Esophagus mucosa (tissue), 1 donor: Measurements from ENCODE around the gene VEGFD. TPM values are rescaled to one million over a fixed set of nuclear protein-coding genes. Genes with fewer than 3 reads are reported as not detected.

Experiments used
- ATAC-seq: fragments of 200-7000 bp; cut with Tn5 transposase; one replicate; pipeline ENCODE4 v1.9.1; 2020
- total RNA-seq: library from RNA; stranded (reverse); gene quantifications from one replicate; pipeline ENCODE4 v1.2.4, GENCODE V29; 2023
- donor health status: DM: yes; HTN: yes; CAD: no.

VEGFD gene
- total RNA-seq, 1 donor from 2014 or later: 0.20 TPM

- ATAC-seq: no peak
Measured at GRCh38 chrX:15299941-15300851, 84.0 kb downstream of the VEGFD start.

- ATAC-seq: no peak
Measured at GRCh38 chrX:15298780-15299179, 85.4 kb downstream of the VEGFD start.

- no peak for ATAC-seq
Measured at GRCh38 chrX:15298201-15298600, 86.0 kb downstream of the VEGFD start.

Other genes with a start within 250 kb of the VEGFD start
- 1.8 TPM for gene ASB9, start 114.3 kb downstream of the VEGFD start, total RNA-seq
- gene ASB11, start 68.8 kb downstream of the VEGFD start, total RNA-seq: not detected
- gene PIGA, start 48.9 kb downstream of the VEGFD start, total RNA-seq: 17.5 TPM
- gene PIR, start 108.9 kb upstream of the VEGFD start, total RNA-seq: 25.5 TPM
- 1.0 TPM for gene BMX, start 116.4 kb upstream of the VEGFD start, total RNA-seq
- gene ACE2, start 216.5 kb upstream of the VEGFD start, total RNA-seq: 2.2 TPM